Caco-2 (cell line): ENCODE results near the gene LRRC74A. TPM values are rescaled to one million over a fixed set of nuclear protein-coding genes. Genes with fewer than 3 reads are reported as not detected.

ENCODE experiments used
- BruUV-seq: library from RNA; stranded (reverse); fragments of 400-500 nt; replicated peaks from 2 replicates; lab custom pipeline; 2021; lab: Mats Ljungman, UMichigan
- CTCF ChIA-PET: fragments of 300-600 bp; sonication (Branson Sonifier 250); formaldehyde crosslinking; loops from one replicate; lab custom pipeline; 2022; ENCODE audit warnings: antibody characterized with exemption; lab: Charles Lee
- POLR2A ChIA-PET: fragments of 300-600 bp; sonication (Branson Sonifier 250); formaldehyde crosslinking; loops from one replicate; lab custom pipeline; 2022; ENCODE audit warnings: antibody characterized with exemption; lab: Charles Lee
- DNase-seq, 2 experiments: peaks; one replicate each; pipeline versions ENCODE4 v3.0.0 to v3.0.0-alpha.2; 2020 to 2022
- H3K27me3 ChIP-seq: replicated peaks from 2 replicates; pipeline ENCODE4 v1.6.0; 2011; ENCODE audit warnings: low read length; ENCODE audit not compliant: control insufficient read depth, insufficient read depth
- H3K36me3 ChIP-seq: 2 replicates; pipeline ENCODE4 v1.5.1; 2011; ENCODE audit warnings: low read length; ENCODE audit not compliant: control insufficient read depth, insufficient read depth
- H3K4me1 ChIP-seq: fragments of 250-450 bp; sonication (Bioruptor Pico); 2 replicates; pipeline ENCODE4 v1.5.1; 2020; ENCODE audit warnings: mild to moderate bottlenecking
- H3K4me3 ChIP-seq: 2 replicates; pipeline ENCODE4 v1.5.1; 2011; ENCODE audit warnings: low read depth, mild to moderate bottlenecking, control low read depth, low read length
- H3K9me3 ChIP-seq: fragments of 250-450 bp; sonication (Bioruptor Pico); 2 replicates; pipeline ENCODE4 v1.5.1; 2020; ENCODE audit warnings: mild to moderate bottlenecking, moderate library complexity
- H3K27ac Mint-ChIP-seq: one replicate; pipeline ENCODE4 v1.8.0; 2022; ENCODE audit warnings: mixed read lengths; ENCODE audit not compliant: unreplicated experiment
- H3K27me3 Mint-ChIP-seq: one replicate; pipeline ENCODE4 v1.8.0; 2022; ENCODE audit warnings: mixed read lengths; ENCODE audit not compliant: insufficient read depth, unreplicated experiment
- H3K36me3 Mint-ChIP-seq: one replicate; pipeline ENCODE4 v1.8.0; 2022; ENCODE audit warnings: mild to moderate bottlenecking, mixed read lengths; ENCODE audit not compliant: insufficient read depth, unreplicated experiment
- H3K4me1 Mint-ChIP-seq: one replicate; pipeline ENCODE4 v1.8.0; 2022; ENCODE audit warnings: low read depth, mixed read lengths; ENCODE audit not compliant: unreplicated experiment
- H3K4me3 Mint-ChIP-seq: one replicate; pipeline ENCODE4 v1.8.0; 2022; ENCODE audit warnings: mild to moderate bottlenecking, moderate library complexity, mixed read lengths; ENCODE audit not compliant: unreplicated experiment
- H3K9me3 Mint-ChIP-seq: one replicate; pipeline ENCODE4 v1.8.0; 2022; ENCODE audit warnings: mixed read lengths; ENCODE audit not compliant: unreplicated experiment
- intact Hi-C: fragments of 100-400 bp; cut with micrococcal nuclease; formaldehyde crosslinking; loops from one replicate; pipeline ENCODE4 v1.10.0; 2022; ENCODE audit not compliant: unreplicated experiment
- total RNA-seq: library from RNA; stranded (reverse); gene quantifications from 2 replicates; pipeline ENCODE4 v1.2.3, GENCODE V29; 2022
- TF ChIP-seq, protein P1 (sequence below), 2 experiments: fragments of 200-600 bp in 1 of 2; IDR thresholded peaks; 1 replicate in 1 of 2; 2 replicates in 1 of 2; pipeline versions ENCODE4 v1.5.1 to v1.8.0; 2011 to 2022; ENCODE audit warnings: antibody characterized with exemption in 1 of 2, control low read depth in 1 of 2, inconsistent platforms in 1 of 2, low read depth in 1 of 2, low read length in 1 of 2, mild to moderate bottlenecking in 1 of 2, moderate library complexity in 1 of 2; ENCODE audit not compliant: insufficient read depth in 1 of 2, severe bottlenecking in 1 of 2, unreplicated experiment in 1 of 2

LRRC74A gene
- total RNA-seq, 1 experiment from 2014 or later, result not detected

DNA sequence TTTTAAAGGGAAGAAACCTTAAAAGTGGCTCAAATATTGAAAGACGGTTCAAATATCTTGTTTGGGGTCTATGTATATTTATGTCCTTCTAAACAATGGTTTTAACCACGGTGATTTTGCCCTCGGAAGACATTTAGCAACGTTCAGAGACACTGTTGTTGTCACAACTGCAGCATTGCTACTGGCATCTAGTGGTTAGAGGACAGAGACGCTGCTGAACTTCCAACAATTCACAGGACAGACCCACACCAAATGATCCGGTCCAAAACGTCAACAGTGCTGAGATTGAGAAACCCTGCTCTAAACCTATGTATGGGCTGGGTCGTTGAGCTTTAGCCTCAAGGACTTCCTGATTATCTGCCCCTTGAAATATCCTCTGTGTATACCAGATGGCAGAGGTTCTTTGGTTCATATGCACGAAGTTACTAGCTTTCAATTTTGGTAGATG, 15.2 kb upstream of the LRRC74A start:
- TF ChIP-seq, protein P1, sequence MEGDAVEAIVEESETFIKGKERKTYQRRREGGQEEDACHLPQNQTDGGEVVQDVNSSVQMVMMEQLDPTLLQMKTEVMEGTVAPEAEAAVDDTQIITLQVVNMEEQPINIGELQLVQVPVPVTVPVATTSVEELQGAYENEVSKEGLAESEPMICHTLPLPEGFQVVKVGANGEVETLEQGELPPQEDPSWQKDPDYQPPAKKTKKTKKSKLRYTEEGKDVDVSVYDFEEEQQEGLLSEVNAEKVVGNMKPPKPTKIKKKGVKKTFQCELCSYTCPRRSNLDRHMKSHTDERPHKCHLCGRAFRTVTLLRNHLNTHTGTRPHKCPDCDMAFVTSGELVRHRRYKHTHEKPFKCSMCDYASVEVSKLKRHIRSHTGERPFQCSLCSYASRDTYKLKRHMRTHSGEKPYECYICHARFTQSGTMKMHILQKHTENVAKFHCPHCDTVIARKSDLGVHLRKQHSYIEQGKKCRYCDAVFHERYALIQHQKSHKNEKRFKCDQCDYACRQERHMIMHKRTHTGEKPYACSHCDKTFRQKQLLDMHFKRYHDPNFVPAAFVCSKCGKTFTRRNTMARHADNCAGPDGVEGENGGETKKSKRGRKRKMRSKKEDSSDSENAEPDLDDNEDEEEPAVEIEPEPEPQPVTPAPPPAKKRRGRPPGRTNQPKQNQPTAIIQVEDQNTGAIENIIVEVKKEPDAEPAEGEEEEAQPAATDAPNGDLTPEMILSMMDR (IDR thresholded peaks at IDR 0.05; ENCODE audit: insufficient read depth in 1 of 2, low read depth in 1 of 2, low read length in 1 of 2, severe bottlenecking in 1 of 2, unreplicated experiment in 1 of 2), result peak; percentile 20 to 46
- Histone ChIP-seq H3K27me3 (no peaks in the 10 kb centered on the region), H3K36me3 (peaks cover 6% of the 10 kb centered on the region), H3K4me1 (peaks cover 5% of the 10 kb centered on the region), H3K4me3 (peak overlapping the region; percentile 81; the same call in 1 of the 2 replicates), H3K9me3 (no peaks in the 10 kb centered on the region)
- Mint-ChIP-seq H3K27ac (peak overlapping the region; percentile 91), H3K9me3 (no peaks in the 10 kb centered on the region), H3K27me3 (no peaks in the 10 kb centered on the region), H3K4me1 (peaks cover 8% of the 10 kb centered on the region), H3K4me3 (peak overlapping the region; percentile 94), H3K36me3 (peaks cover 20% of the 10 kb centered on the region)
- peak; percentile 44 to 46 for DNase-seq
- CTCF ChIA-PET, result interaction anchor here (0.5 to 1.9 kb wide), 6 partner anchors 26 to 337 kb away, joined by 3 to 9 read pairs (median 4); no protein-coding TSS in a partner anchor
- intact Hi-C loops, result loop anchor here (1.0 kb wide), 1 partner anchor 101 kb away; no protein-coding TSS in a partner anchor
- POLR2A ChIA-PET, result interaction anchor here (0.5 to 0.6 kb wide), 2 partner anchors 21 to 51 kb away, joined by 3 to 10 read pairs; no protein-coding TSS in a partner anchor
- BruUV-seq, result no TSS peak

GRCh38 chr14:76811561-76811960, 14.6 kb upstream of the LRRC74A start:
- CTCF ChIA-PET, result interaction anchor here (0.5 to 1.9 kb wide), 5 partner anchors 34 to 336 kb away, joined by 3 to 9 read pairs (median 5); no protein-coding TSS in a partner anchor
- peaks cover 5% of the 10 kb centered on the region for H3K4me1 ChIP-seq
- Mint-ChIP-seq H3K4me1 (peaks cover 8% of the 10 kb centered on the region), H3K36me3 (peaks cover 20% of the 10 kb centered on the region), H3K27me3 (no peaks in the 10 kb centered on the region), H3K4me3 (peak overlapping the region; percentile 94), H3K9me3 (no peaks in the 10 kb centered on the region), H3K27ac (peak overlapping the region; percentile 91)
- no TSS peak for BruUV-seq
- H3K36me3 ChIP-seq, result peaks cover 6% of the 10 kb centered on the region
- H3K9me3 ChIP-seq, result no peaks in the 10 kb centered on the region
- TF ChIP-seq, protein P1 (IDR thresholded peaks at IDR 0.05; ENCODE audit: insufficient read depth in 1 of 2, low read depth in 1 of 2, low read length in 1 of 2, severe bottlenecking in 1 of 2, unreplicated experiment in 1 of 2), result no peak
- peak overlapping the region; percentile 81 for H3K4me3 ChIP-seq
- no peak for DNase-seq
- POLR2A ChIA-PET, result interaction anchor here (0.5 to 0.6 kb wide), 2 partner anchors 20 to 51 kb away, joined by 3 to 10 read pairs; no protein-coding TSS in a partner anchor
- no peaks in the 10 kb centered on the region; the same call in 1 of the 2 replicates for H3K27me3 ChIP-seq
- intact Hi-C loops, result loop anchor here (1.0 kb wide), 1 partner anchor 101 kb away; no protein-coding TSS in a partner anchor

DNA sequence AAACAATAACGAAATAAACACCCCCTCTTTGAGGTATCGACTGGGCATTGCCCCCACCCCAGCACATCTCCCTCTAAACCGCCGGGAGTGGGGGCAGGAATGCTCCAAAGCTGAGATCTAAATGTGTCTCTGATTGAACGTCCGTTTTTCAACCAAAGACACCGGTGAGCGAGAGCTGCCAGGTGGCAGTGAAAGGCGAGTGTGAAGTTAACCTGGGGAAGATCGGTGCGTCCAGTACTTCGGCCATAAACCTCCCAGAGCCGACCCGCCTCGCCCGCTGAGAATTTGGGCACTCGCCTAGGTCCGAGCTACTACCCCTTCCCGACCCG, 14.2 kb upstream of the LRRC74A start:
- BruUV-seq, result TSS peak; percentile 43
- H3K4me3 ChIP-seq, result peak overlapping the region; percentile 81
- no peaks in the 10 kb centered on the region for H3K9me3 ChIP-seq
- Mint-ChIP-seq H3K4me1 (peaks cover 8% of the 10 kb centered on the region), H3K36me3 (peaks cover 16% of the 10 kb centered on the region), H3K4me3 (peak overlapping the region; percentile 94), H3K27ac (peak overlapping the region; percentile 91), H3K9me3 (no peaks in the 10 kb centered on the region), H3K27me3 (no peaks in the 10 kb centered on the region)
- intact Hi-C loops, result no loop called here
- POLR2A ChIA-PET, result interaction anchor here (1.4 kb wide), 1 partner anchor 27 kb away, joined by 4 read pairs; no protein-coding TSS in a partner anchor
- H3K27me3 ChIP-seq, result no peaks in the 10 kb centered on the region; the same call in 1 of the 2 replicates
- peaks cover 5% of the 10 kb centered on the region for H3K4me1 ChIP-seq
- TF ChIP-seq, protein P1 (IDR thresholded peaks at IDR 0.05; ENCODE audit: insufficient read depth in 1 of 2, low read depth in 1 of 2, low read length in 1 of 2, severe bottlenecking in 1 of 2, unreplicated experiment in 1 of 2), result no peak
- no peak for DNase-seq
- H3K36me3 ChIP-seq, result peaks cover 6% of the 10 kb centered on the region
- CTCF ChIA-PET, result interaction anchor here (1.3 to 2.1 kb wide), 2 partner anchors 27 to 52 kb away, joined by 5 to 9 read pairs; no protein-coding TSS in a partner anchor
